ENCODE measurements around the gene BID.

DNA sequence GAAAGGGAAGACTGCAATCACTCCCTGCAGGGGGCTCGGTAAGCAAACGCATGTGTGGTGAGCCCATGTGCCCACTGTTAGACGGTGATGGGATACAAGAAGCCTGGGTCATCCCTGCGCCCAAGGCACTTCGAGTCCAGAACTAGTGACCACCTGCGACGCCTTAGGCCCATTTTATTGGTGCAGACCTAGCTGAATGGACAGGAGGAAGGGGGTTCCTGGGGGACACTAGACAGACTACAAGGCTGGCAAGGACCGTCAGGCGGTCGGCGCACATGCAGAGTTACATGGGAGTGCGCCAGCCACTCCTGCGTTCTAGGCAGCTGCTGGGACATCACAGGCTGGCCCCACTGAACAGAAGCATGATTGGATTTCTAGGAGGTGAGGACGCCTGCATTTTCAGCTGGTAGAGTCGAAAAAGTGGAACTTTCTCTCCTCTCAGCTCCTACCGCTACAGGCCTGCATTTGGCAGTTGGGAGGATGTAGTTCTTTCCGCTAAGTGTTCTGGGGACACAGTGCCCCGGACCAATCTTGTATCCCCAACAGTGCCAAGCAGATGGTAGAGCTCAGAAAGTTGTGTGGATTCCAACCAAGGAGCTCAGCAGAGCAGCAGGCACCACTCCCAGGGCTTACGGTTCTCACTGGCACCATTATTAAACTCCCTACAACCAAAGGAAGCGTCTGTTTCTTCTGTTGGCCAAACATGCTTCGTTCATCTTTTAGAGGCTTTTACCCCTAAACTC, 35.7 kb downstream of the BID start:
- TF ChIP-seq CTCF (IDR thresholded peaks at IDR 0.05; ENCODE audit: borderline replicate concordance, extremely low read depth, low read length, poor library complexity, severe bottlenecking) = no peak
- no peak for TF ChIP-seq EZH2 (IDR thresholded peaks at IDR 0.05; ENCODE audit: borderline replicate concordance, low read depth, low read length, severe bottlenecking)
